HG03064 (cell line): Measurements from ENCODE around the gene UBE2A.
A peak's percentile ranks its signal among the peaks of the same experiment; 100 is the strongest.

Source experiments
- ATAC-seq: cut with Tn5 transposase; IDR thresholded peaks from one replicate; pipeline ENCODE4 v1.9.1; 2021; ENCODE audit warnings: low read depth; ENCODE audit not compliant: unreplicated experiment

Gene UBE2A

DNA sequence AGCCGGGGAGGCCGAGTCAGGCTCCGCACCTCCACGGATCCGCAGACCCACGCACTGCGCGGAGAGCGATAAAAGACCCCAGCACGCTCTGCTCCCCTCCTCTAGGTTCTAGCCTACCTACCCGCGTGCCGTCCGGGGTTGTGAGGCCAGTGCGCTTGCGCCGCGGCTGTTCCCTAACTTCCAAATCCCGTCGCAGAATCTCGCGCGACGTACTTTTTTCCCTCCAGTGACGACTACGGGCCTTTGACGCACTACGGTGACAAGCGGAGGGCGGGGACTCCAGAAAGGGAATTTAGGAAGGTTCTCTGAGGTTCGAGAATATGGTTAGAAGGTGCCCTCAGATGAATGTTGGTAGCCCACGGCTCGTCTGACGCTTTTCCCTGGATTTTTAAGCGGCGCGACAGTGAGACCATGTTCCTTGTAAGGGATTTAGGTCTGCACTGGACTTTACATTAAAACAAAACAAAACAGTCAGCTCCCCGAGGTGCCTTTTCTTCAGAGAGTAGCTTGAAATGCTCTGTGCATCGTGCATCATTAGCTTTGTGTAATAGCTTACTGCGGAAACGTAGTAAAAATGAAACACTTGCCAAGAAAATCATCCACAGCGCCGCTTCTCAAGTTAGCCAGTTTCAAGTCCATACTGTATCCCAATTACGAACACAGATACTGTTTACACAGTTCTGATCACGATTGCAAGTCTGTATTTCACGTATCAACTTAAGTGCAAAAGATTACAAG lies 32.1 kb downstream of the UBE2A start, which contains the start of gene NKRF:
NKRF (minus strand) TSS at position 145 of the 738 bp plus-strand sequence.
- ATAC-seq: no peak

DNA sequence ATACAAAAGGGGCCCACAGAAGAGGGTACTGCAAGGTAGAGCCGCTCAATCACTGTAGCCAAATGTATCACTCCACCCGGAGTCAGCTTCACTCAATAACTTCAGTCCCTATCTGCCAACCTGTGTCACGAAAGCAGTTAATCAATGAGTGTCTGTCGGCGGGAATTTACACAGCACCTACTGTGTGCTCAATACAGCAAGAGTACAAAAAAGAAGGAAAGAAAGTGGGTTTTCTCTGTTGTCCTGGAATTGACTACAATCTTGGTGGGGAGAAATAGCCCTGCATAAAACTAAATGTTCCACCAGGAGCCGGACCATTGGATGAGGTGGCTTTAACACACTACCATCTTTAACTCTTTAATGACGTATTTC lies 32.6 kb downstream of the UBE2A start:
- ATAC-seq: no peak

DNA sequence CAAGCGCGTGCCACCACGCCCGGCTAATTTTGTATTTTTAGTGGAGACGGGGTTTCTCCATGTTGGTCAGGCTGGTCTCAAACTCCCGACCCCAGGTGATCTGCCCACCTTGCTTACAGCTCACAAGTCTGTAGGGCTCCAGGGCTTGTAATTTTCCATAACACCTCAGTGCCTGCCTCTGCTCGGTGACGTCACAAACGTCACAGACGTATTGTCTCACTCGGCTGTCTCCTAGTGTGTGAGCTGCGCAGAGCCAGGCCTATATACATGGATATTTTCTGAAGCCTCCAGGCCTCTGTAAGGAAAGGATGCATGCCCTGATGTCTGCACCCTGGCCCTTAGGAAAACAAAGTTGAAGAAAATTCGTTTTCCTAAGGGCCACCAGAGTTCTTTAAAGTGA lies 40.4 kb downstream of the UBE2A start:
- no peak for ATAC-seq

DNA sequence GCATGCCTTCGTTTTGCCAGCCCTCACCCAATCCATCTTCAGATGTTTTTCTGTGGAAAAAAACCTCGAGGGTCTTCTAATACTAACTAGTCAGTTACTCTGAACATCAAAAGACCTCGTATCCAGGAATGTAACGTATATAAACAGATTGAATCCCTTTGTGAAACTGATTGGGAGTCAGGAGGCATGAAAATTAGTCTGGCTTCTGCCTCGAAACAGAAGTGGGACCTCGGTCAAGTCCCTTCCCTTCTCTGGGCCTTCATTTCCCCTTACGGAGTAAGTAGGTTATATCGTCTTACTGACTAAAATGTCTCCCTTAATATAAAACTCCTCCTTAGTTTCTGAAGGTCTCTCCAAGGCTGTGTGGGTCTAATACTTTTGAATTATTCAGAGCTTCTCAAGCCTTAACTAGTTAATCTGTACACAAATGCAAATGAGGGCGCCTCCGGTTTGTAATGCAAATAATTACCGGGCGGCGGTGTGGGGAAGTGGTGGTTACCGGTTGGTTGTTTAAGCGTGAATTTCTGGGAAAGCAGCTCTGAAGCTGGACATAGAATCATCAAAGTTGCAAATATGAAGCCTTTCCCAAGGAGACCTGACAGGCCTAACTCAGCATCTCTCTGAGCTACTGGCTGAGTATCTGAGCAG lies 43.3 kb downstream of the UBE2A start:
- peak; percentile 62 for ATAC-seq

DNA sequence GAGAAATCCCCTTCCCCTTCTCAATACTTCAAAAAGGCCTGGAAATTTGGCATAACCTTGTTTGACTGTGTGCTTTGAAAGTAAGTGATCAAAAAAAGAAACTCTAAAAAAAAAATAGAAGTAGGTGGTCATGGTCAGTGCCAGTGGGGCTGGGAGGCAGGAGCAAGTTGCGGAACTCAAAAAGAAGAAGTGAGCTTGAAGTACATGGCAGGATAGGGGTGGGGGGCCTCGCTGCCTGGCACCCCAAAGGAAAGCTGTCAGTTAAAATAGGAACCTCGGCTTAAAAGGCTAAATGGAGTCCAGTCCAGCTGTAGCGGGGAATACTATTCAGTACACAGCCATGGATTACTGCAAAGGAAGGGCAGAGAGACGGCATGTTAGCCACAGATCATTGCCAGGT lies 44.1 kb downstream of the UBE2A start:
- no peak for ATAC-seq

DNA sequence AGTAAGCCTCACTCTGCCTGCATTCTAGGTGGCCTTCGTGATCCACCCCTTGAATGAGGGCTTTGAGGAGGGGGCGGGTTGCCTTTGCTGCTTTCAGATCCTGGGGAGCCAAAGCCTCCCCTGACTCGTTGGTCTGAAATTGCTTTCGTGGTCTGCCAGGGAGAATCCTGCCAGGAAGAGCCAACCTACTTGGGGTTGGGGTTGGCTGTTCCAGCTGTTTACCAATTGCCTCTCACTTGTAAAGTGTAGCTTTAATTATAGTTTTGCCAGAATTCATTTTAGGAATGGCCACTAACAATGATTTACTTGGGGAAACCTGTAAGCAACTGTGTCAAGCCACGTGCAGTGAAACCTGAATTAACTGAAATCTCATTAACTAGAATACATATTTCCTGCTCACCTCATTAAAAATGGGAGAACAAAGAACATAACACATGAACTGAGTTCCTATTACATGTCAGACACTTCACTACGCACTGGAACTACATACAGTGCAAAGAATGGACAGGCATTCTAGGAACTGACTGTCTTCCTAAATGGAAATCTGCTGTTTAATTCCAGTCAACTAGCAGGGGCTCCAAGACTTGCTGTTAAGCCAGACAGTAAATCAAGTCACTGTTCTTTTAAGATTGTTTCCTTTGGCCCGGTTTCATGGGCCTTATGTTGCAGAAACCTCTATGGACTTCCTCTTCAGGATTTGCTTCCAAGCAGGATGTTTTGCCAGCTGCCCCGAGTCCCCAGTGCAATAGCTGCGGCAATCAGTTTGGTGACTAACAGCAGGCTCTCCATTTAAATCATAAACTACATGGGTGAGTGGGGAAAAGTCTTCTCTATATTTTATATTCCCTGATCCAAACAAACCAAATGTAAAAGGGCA lies 48.2 kb downstream of the UBE2A start:
- no peak for ATAC-seq

DNA sequence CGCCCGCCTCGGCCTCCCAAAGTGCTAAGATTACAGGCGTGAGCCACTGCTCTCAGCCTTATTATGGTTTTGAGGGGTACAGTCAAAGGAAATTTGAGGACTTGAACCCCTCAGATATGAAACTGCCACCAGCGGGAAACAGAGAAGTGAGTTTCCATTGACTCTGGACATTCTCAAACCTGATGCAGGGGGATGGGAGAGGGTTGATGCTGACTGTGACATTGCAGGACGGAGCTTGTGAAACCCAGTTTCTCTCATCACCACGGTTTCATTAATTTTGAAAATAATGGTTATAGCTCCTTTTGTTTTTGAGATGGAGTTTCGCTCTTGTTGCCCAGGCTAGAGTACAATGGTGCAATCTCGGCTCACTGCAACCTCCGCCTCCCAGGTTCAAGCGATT lies 50.1 kb downstream of the UBE2A start:
- ATAC-seq: no peak

DNA sequence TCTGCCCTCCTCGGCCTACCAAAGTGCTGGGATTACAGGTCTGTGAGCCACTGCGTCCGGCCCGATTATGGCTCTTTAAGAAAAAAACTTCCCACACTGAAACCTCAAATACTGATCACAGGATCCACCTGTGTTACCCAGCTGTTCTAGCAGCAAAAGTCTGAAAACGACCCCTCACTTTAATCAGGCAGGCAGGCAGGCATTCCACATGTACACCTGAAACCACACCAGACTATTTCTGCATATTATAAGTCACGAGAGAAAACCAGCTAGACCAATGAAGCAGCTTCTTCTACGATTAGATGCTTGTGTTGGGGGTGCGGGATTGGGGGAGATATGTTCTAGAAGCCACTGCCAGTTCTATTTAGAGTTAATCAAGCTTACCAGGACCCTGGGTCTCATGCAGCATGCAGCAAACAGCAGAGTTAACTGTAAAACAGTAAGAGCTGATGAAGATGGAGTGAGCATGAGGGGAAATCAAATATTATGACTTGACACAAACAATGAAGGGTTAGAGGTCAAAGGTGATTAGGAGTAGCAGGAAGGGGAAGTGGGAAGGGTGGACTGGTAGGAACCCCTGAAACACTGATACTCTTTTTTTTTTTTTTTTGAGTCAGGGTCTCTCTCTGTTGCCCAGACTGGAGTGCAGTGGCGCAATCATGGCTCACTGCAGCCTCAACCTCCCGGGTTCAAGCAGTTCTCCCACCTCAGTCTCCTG lies 50.7 kb downstream of the UBE2A start:
- no peak for ATAC-seq

DNA sequence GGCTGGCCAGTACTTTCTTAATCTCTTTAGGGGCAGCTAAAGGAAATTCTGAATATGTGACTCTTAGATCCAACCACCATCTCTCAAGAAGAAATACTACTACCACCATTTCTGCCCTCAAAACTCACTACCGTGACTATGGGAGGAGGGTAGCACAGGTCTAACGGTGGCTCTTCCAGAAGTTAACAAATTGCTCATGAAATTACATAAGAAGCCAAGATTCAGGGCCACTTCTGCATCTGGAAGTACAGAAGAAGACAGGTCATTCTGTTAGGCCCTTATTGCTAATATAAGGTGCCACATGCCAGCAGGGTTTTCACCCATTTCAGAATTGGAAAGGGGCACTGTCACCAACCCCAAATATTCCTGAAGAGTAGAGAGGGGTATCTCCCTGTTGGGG lies 51.5 kb downstream of the UBE2A start:
- no peak for ATAC-seq
